Measurements from ENCODE around the gene CEP70.

The CEP70 gene

DNA sequence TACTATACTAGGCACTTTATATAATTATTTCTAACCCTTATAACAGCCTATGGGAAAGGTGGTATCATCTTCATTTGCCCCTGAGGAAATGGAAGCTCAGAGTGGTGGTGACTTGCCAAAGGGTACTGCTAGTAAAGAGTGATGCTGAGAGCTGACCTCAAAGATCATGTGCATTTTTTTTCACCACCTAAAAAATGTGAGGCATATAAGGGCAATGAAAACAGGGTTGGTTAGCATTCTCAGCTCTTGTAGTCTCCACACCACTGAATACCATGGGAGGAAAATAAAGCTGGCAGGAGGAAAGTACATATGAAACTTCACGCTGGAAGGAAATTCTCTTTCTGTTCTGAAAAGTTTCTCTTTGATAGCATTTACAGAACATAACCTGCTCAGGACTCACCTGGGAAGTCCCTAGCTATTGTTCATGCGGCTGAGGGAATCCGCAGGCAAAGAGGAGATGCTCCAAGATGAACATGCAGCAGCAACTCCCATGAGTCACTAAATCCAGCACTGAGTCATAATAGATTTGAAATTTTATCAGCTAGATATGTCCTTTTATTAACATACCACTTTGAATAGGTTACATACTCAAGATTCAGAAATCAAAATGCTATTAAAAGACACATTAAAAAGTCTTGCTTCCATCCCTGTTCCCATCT, 31.8 kb upstream of the CEP70 start:
- POLR2A ChIA-PET, result no interaction called here
- TF ChIP-seq FOXM1 (IDR thresholded peaks at IDR 0.05; ENCODE audit: borderline replicate concordance), result no peak
- TF ChIP-seq ZNF384 (IDR thresholded peaks at IDR 0.05), result no peak
- no peak for TF ChIP-seq FOXK2 (IDR thresholded peaks at IDR 0.05)
- no peak for TF ChIP-seq HDGF (IDR thresholded peaks at IDR 0.05; ENCODE audit: borderline replicate concordance)
- no peak for TF ChIP-seq SP1 (IDR thresholded peaks at IDR 0.05)
- no peak for TF ChIP-seq ARNT (IDR thresholded peaks at IDR 0.05)
- no peak for TF ChIP-seq SUZ12 (IDR thresholded peaks at IDR 0.05)
- TF ChIP-seq NFRKB (IDR thresholded peaks at IDR 0.05), result no peak
- no peak for DNase-seq (ENCODE audit: extremely low spot score)
- CTCF ChIA-PET, result interaction anchor here (0.9 to 1.0 kb wide), 2 partner anchors 12 to 31 kb away, joined by 3 read pairs; no protein-coding TSS in a partner anchor

DNA sequence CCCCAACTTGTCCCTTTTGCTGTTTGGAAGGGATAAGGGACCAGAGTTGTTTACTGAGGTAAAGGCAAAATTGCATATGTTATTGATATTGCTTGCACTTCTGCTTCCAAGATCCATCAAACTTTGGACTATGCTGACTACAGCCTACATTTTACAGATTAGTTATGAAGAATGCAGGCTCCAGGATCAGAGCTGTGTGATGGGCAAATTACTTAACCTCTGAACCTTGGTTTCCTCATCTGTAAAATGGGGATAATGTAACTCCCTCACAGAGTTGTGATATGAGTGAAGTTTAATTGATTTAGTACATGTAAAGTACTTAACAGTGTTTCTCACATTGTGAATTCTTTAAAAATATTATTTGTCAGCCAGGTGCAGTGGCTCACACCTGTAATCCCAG, 30.5 kb upstream of the CEP70 start:
- TF ChIP-seq SUZ12 (IDR thresholded peaks at IDR 0.05) (no peak), ARNT (IDR thresholded peaks at IDR 0.05) (no peak), FOXA1 (IDR thresholded peaks at IDR 0.05) (no peak), SP1 (IDR thresholded peaks at IDR 0.05) (no peak), ZNF384 (IDR thresholded peaks at IDR 0.05) (no peak), FOXM1 (IDR thresholded peaks at IDR 0.05; ENCODE audit: borderline replicate concordance) (no peak), BHLHE40 (IDR thresholded peaks at IDR 0.05; ENCODE audit: borderline replicate concordance) (no peak), ELF4 (IDR thresholded peaks at IDR 0.05) (no peak), TARDBP (IDR thresholded peaks at IDR 0.05) (no peak), HDGF (IDR thresholded peaks at IDR 0.05; ENCODE audit: borderline replicate concordance) (no peak), CTBP1 (IDR thresholded peaks at IDR 0.05; ENCODE audit: borderline replicate concordance) (no peak), FOXK2 (IDR thresholded peaks at IDR 0.05) (no peak), LEF1 (IDR thresholded peaks at IDR 0.05; ENCODE audit: borderline replicate concordance) (no peak), L3MBTL2 (conservative IDR thresholded peaks at IDR 0.05) (no peak), NFRKB (IDR thresholded peaks at IDR 0.05) (no peak)
- TF ChIP-seq, protein P1, sequence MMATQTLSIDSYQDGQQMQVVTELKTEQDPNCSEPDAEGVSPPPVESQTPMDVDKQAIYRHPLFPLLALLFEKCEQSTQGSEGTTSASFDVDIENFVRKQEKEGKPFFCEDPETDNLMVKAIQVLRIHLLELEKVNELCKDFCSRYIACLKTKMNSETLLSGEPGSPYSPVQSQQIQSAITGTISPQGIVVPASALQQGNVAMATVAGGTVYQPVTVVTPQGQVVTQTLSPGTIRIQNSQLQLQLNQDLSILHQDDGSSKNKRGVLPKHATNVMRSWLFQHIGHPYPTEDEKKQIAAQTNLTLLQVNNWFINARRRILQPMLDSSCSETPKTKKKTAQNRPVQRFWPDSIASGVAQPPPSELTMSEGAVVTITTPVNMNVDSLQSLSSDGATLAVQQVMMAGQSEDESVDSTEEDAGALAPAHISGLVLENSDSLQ (IDR thresholded peaks at IDR 0.05), result no peak
- ChIA-PET CTCF (interaction anchor here (1.0 to 1.2 kb wide), 2 partner anchors 299 to 312 kb away, joined by 3 to 5 read pairs; no protein-coding TSS in a partner anchor), POLR2A (no interaction called here)
- no peak for DNase-seq (ENCODE audit: extremely low spot score)

DNA sequence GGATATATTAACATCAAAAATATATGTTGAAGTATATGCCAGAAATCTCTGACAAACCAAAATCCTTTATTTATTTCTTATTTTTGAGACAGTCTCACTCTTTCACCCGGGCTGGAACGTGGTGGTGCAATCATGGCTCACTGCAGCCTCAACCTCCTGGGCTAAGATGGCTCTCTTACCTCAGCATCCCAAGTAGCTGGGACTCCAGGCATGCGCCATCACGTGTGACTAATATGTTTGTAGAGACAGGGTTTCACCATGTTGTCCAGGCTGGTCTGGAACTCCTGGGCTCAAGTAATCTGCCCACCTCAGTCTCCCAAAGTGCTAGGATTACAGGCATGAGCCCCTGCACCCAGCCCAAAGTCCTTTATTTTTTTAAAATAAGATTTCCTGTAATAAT, 26.4 kb upstream of the CEP70 start:
- ChIA-PET POLR2A (no interaction called here), CTCF (no interaction called here)
- no peak for DNase-seq (ENCODE audit: extremely low spot score)
- no peak for TF ChIP-seq L3MBTL2 (conservative IDR thresholded peaks at IDR 0.05)
- TF ChIP-seq FOXA1 (IDR thresholded peaks at IDR 0.05), result no peak
- TF ChIP-seq SUZ12 (IDR thresholded peaks at IDR 0.05), result no peak
- TF ChIP-seq TARDBP (IDR thresholded peaks at IDR 0.05), result no peak
- TF ChIP-seq, protein P1 (IDR thresholded peaks at IDR 0.05), result no peak

DNA sequence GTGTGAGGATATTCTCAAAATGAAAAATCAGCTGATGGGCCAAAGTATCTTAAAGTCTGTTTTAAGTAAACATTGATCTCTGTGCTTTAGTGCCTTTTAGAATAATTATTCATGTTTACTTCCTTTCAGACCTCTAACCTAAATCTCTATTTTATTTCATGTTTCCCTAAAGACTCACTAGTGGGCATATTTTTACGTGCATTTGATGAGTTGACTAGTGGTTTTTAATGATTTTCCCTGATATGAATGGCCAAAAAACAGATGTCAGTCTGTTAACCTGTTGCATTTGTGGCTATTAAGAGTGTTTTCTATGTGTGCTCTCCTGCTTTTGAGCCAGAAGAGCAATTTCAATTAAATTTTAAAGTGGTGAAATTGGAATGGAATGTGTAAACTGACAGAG, 21.4 kb upstream of the CEP70 start:
- TF ChIP-seq FOXM1 (IDR thresholded peaks at IDR 0.05; ENCODE audit: borderline replicate concordance), result no peak
- no peak for TF ChIP-seq LEF1 (IDR thresholded peaks at IDR 0.05; ENCODE audit: borderline replicate concordance)
- no peak for TF ChIP-seq ARNT (IDR thresholded peaks at IDR 0.05)
- TF ChIP-seq FOXA1 (IDR thresholded peaks at IDR 0.05), result no peak
- TF ChIP-seq ZNF384 (IDR thresholded peaks at IDR 0.05), result no peak
- no peak for TF ChIP-seq SUZ12 (IDR thresholded peaks at IDR 0.05)
- no peak for TF ChIP-seq HDGF (IDR thresholded peaks at IDR 0.05; ENCODE audit: borderline replicate concordance)
- TF ChIP-seq FOXK2 (IDR thresholded peaks at IDR 0.05), result no peak
- TF ChIP-seq NFRKB (IDR thresholded peaks at IDR 0.05), result no peak
- TF ChIP-seq ELF4 (IDR thresholded peaks at IDR 0.05), result no peak
- TF ChIP-seq TARDBP (IDR thresholded peaks at IDR 0.05), result no peak
- no peak for TF ChIP-seq SP1 (IDR thresholded peaks at IDR 0.05)
- TF ChIP-seq, protein P1 (IDR thresholded peaks at IDR 0.05), result no peak
- no peak for TF ChIP-seq BHLHE40 (IDR thresholded peaks at IDR 0.05; ENCODE audit: borderline replicate concordance)
- TF ChIP-seq L3MBTL2 (conservative IDR thresholded peaks at IDR 0.05), result no peak
- TF ChIP-seq CTBP1 (IDR thresholded peaks at IDR 0.05; ENCODE audit: borderline replicate concordance), result no peak
- CTCF ChIA-PET, result no interaction called here
- DNase-seq (ENCODE audit: extremely low spot score), result no peak
- POLR2A ChIA-PET, result no interaction called here

DNA sequence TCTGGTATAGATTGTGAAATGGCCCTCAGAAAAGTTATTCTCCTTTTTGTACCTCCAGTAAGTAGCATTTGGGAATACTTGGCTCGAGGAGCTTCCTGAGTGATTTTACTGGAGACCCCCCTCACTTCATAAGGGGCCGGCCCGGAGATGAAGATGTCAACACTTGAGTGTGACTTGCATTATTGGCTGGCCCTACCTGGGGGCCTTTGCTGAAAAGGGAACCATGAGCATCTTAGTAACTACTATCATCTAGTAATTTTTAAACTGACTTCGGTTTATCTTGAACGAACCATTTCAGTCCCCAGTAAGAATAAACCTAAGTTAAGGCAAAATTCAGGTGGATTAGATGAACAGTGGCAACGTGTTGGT, 15.8 kb upstream of the CEP70 start:
- ChIA-PET POLR2A (interaction anchor here (1.0 to 2.7 kb wide), 3 partner anchors 15 to 326 kb away, joined by 3 to 15 read pairs (median 3); partner anchors contain the start of gene CEP70), CTCF (no interaction called here)
- TF ChIP-seq SP1 (IDR thresholded peaks at IDR 0.05) (no peak), HDGF (IDR thresholded peaks at IDR 0.05; ENCODE audit: borderline replicate concordance) (no peak), ARNT (IDR thresholded peaks at IDR 0.05) (no peak), FOXA1 (IDR thresholded peaks at IDR 0.05) (no peak), FOXK2 (IDR thresholded peaks at IDR 0.05) (no peak), TARDBP (IDR thresholded peaks at IDR 0.05) (no peak)
- TF ChIP-seq, protein P1 (IDR thresholded peaks at IDR 0.05), result no peak
- DNase-seq (ENCODE audit: extremely low spot score), result no peak
